SK-N-SH treated with all-trans-retinoic acid at 6 μM for 48 hours (cell line): ENCODE data around the gene ZNF618.
A peak's percentile ranks its signal among the peaks of the same experiment; 100 is the strongest.

Experiments used
- ATAC-seq: fragments of 200-7000 bp; cut with Tn5 transposase; 3 replicates; pipeline ENCODE4 v1.9.1; 2020; ENCODE audit warnings: mild to moderate bottlenecking, moderate library complexity
- ARNTL ChIP-seq: fragments of 450-650 bp; formaldehyde crosslinking; IDR thresholded peaks from 2 replicates; pipeline ENCODE4 v1.5.0; 2020; ENCODE audit warnings: low read depth, mild to moderate bottlenecking, moderate library complexity, borderline replicate concordance
- CSDC2 ChIP-seq: fragments of 250-450 bp; sonication (Bioruptor Pico); IDR thresholded peaks from 2 replicates; pipeline ENCODE4 v1.5.0; 2020; ENCODE audit warnings: mild to moderate bottlenecking, moderate library complexity
- ESRRG ChIP-seq: fragments of 250-450 bp; sonication (Bioruptor Pico); IDR thresholded peaks from 2 replicates; pipeline ENCODE4 v1.6.1; 2021; ENCODE audit warnings: mild to moderate bottlenecking
- GLIS3 ChIP-seq: fragments of 250-450 bp; sonication (Bioruptor Pico); IDR thresholded peaks from 2 replicates; pipeline ENCODE4 v1.5.0; 2020; ENCODE audit warnings: mild to moderate bottlenecking, moderate library complexity
- OSR1 ChIP-seq: fragments of 250-450 bp; sonication (Bioruptor Pico); IDR thresholded peaks from 2 replicates; pipeline ENCODE4 v1.8.0; 2022; ENCODE audit warnings: moderate library complexity, mild to moderate bottlenecking, inconsistent platforms
- PPARA ChIP-seq: fragments of 250-450 bp; sonication (Bioruptor Pico); IDR thresholded peaks from 2 replicates; pipeline ENCODE4 v1.5.0; 2020; ENCODE audit warnings: mild to moderate bottlenecking, borderline replicate concordance
- RARB ChIP-seq: fragments of 250-450 bp; sonication (Bioruptor Pico); IDR thresholded peaks from 2 replicates; pipeline ENCODE4 v1.8.0; 2021; ENCODE audit warnings: mild to moderate bottlenecking, moderate library complexity
- SNAI2 ChIP-seq: fragments of 250-450 bp; sonication (Bioruptor Pico); IDR thresholded peaks from 2 replicates; pipeline ENCODE4 v1.5.0; 2020; ENCODE audit warnings: mild to moderate bottlenecking, moderate library complexity
- TCF4 ChIP-seq: fragments of 250-450 bp; sonication (Bioruptor Pico); IDR thresholded peaks from 2 replicates; pipeline ENCODE4 v1.8.0; 2021; ENCODE audit warnings: mild to moderate bottlenecking, moderate library complexity, borderline replicate concordance
- TOX ChIP-seq: fragments of 250-450 bp; sonication (Bioruptor Pico); IDR thresholded peaks from 2 replicates; pipeline ENCODE4 v1.8.0; 2021; ENCODE audit warnings: mild to moderate bottlenecking, moderate library complexity, borderline replicate concordance
- ZFP30 ChIP-seq: fragments of 450-650 bp; formaldehyde crosslinking; IDR thresholded peaks from 2 replicates; pipeline ENCODE4 v1.5.0; 2022; ENCODE audit warnings: mild to moderate bottlenecking, moderate library complexity
- ZNF565 ChIP-seq: fragments of 450-650 bp; formaldehyde crosslinking; conservative IDR thresholded peaks from 2 replicates; pipeline ENCODE4 v1.5.0; 2020; ENCODE audit warnings: low read depth, mild to moderate bottlenecking, moderate library complexity
- ZNF70 ChIP-seq: fragments of 450-650 bp; formaldehyde crosslinking; IDR thresholded peaks from 2 replicates; pipeline ENCODE4 v1.5.0; 2020; ENCODE audit warnings: mild to moderate bottlenecking, moderate library complexity
- TF ChIP-seq, protein P1 (sequence below): fragments of 250-450 bp; sonication (Bioruptor Pico); IDR thresholded peaks from 2 replicates; pipeline ENCODE4 v1.8.0; 2021; ENCODE audit warnings: low read depth, mild to moderate bottlenecking, moderate library complexity, borderline replicate concordance
- TF ChIP-seq, protein P2 (sequence below): fragments of 250-450 bp; sonication (Bioruptor Pico); IDR thresholded peaks from 2 replicates; pipeline ENCODE4 v1.8.0; 2020; ENCODE audit warnings: mild to moderate bottlenecking, moderate library complexity, borderline replicate concordance
- TF ChIP-seq, protein P3 (sequence below): fragments of 250-450 bp; sonication (Bioruptor Pico); IDR thresholded peaks from 2 replicates; pipeline ENCODE4 v1.5.1; 2020; ENCODE audit warnings: low read depth, mild to moderate bottlenecking, moderate library complexity
- TF ChIP-seq, protein P4 (sequence below): fragments of 250-450 bp; sonication (Bioruptor Pico); IDR thresholded peaks from 2 replicates; pipeline ENCODE4 v1.5.0; 2020; ENCODE audit warnings: mild to moderate bottlenecking, moderate library complexity

The ZNF618 gene

DNA sequence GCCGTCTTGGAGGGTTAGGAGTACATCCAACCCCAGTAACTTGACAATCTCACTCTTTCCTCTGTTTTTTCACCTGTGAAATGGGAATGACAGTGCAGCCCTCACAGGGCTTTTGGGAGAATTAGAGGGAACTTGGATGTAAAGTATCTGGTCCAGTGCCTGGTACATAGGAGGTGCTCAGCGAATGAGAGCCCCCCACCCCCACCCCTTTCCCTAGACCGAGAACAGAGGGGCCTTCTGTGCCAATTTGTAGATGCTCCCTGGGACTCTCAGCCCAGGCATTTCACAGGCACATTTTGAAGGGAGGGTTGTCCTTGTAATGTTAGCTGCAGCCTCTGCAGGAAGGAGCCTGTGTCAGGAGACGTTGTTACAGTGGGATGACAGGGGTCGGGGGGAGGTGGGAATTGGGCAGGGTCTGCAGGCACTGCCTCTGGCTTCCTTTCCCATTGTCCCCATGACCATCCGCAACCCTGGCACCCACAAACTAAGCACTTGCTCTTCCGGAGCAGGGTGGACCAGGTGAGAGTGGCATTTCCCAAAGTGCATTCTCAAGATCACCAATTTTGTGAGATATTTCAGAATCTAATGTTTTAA, 155.0 kb downstream of the ZNF618 start:
- no peak for ATAC-seq
- TF ChIP-seq ZNF565 (CRISPR knock-in tag), result no peak
- TF ChIP-seq PPARA (CRISPR knock-in tag), result no peak
- no peak for TF ChIP-seq ESRRG (CRISPR knock-in tag)
- no peak for TF ChIP-seq ARNTL (CRISPR knock-in tag)
- TF ChIP-seq ZNF70 (CRISPR knock-in tag), result no peak
- TF ChIP-seq OSR1 (CRISPR knock-in tag), result no peak
- TF ChIP-seq ZFP30 (CRISPR knock-in tag), result no peak
- TF ChIP-seq, protein P1, sequence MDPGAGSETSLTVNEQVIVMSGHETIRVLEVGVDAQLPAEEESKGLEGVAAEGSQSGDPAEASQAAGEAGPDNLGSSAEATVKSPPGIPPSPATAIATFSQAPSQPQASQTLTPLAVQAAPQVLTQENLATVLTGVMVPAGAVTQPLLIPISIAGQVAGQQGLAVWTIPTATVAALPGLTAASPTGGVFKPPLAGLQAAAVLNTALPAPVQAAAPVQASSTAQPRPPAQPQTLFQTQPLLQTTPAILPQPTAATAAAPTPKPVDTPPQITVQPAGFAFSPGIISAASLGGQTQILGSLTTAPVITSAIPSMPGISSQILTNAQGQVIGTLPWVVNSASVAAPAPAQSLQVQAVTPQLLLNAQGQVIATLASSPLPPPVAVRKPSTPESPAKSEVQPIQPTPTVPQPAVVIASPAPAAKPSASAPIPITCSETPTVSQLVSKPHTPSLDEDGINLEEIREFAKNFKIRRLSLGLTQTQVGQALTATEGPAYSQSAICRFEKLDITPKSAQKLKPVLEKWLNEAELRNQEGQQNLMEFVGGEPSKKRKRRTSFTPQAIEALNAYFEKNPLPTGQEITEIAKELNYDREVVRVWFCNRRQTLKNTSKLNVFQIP (CRISPR knock-in tag), result no peak
- no peak for TF ChIP-seq CSDC2 (CRISPR knock-in tag)
- TF ChIP-seq GLIS3 (CRISPR knock-in tag), result no peak
- TF ChIP-seq, protein P2, sequence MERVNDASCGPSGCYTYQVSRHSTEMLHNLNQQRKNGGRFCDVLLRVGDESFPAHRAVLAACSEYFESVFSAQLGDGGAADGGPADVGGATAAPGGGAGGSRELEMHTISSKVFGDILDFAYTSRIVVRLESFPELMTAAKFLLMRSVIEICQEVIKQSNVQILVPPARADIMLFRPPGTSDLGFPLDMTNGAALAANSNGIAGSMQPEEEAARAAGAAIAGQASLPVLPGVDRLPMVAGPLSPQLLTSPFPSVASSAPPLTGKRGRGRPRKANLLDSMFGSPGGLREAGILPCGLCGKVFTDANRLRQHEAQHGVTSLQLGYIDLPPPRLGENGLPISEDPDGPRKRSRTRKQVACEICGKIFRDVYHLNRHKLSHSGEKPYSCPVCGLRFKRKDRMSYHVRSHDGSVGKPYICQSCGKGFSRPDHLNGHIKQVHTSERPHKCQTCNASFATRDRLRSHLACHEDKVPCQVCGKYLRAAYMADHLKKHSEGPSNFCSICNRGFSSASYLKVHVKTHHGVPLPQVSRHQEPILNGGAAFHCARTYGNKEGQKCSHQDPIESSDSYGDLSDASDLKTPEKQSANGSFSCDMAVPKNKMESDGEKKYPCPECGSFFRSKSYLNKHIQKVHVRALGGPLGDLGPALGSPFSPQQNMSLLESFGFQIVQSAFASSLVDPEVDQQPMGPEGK (CRISPR knock-in tag), result no peak
- TF ChIP-seq, all 23 proteins: peak for 0

DNA sequence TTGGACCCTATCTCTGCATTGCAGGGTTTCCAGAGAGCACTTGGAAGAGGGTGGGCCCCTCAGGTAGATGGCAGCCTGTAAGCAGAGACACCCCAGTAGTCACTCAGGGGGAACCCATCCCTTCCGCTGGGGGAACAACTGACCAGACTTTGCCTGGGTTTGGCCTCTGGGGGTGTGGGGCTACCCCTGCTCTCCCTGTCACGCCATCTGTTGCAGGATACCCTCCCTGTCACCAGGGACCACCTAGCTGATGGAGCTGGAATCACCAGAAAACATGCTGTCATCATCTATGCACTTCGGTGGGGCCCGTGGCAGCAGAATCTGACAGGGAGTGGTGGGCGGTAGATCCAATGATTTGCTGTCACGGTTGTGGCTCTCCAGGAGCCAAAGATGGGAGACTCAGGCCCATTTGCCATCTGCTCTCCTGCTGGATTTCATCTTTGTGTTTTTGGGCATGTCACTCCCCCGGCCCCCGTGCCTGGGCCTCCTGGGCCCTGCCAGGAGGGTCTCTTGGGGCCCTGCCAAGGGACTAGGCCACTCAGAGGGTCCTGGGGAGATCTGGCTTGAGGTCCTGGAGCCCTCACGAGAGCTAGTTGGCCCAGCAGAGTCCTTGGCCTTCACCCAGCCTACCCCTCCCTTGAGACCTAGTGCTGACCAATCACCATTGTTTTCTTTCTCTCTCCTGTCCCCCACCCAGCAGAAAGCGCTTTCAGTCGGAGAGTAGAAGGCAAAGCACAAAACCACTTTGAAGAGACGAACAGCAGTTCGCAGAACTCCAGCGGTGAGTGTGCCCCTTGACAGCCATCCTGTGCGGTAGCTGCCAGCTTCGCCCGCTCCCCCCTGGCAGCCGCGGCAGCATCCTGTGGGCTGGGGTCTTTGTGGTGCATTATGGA, 156.1 kb downstream of the ZNF618 start:
- no peak for TF ChIP-seq TOX (CRISPR knock-in tag)
- ATAC-seq, result no peak

DNA sequence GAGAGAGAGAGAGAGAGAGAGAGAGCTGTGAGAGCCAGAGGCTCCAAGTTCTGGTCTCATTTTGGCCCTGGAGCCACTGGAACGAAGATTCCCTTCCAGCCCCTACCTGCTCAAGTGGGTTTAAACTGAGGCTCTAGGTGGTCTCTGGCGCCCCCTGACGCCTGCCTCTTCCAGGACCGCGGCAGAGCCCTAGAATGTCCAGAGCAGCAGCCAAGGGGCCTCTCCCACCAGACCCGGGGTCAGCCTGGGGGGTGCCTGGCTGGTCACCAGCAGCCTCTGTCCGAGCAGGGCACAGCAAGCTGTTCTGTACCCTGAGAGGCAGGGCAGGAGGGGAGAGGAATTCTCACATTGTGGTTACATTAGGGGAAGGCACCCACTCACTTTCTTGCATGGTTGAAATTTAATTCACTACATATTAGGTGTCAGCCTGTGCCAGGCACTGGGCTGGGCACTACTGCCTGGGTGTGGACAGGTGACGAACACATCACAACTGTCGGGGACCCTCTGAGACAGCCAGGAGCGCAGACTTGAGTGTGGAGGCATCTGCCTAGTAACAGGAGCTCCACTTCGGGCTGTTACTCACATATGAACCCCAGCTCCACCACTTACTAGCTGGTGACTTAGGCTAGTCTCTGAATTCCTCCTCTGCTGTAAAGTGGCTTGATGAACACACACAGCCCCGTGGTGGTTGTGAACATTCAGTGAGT, 157.4 kb downstream of the ZNF618 start:
- ATAC-seq, result peak; percentile 82
- TF ChIP-seq PPARA (CRISPR knock-in tag), result no peak
- TF ChIP-seq RARB (CRISPR knock-in tag), result no peak
- no peak for TF ChIP-seq GLIS3 (CRISPR knock-in tag)
- TF ChIP-seq, protein P1 (CRISPR knock-in tag), result no peak
- no peak for TF ChIP-seq SNAI2 (CRISPR knock-in tag)
- TF ChIP-seq, protein P3, sequence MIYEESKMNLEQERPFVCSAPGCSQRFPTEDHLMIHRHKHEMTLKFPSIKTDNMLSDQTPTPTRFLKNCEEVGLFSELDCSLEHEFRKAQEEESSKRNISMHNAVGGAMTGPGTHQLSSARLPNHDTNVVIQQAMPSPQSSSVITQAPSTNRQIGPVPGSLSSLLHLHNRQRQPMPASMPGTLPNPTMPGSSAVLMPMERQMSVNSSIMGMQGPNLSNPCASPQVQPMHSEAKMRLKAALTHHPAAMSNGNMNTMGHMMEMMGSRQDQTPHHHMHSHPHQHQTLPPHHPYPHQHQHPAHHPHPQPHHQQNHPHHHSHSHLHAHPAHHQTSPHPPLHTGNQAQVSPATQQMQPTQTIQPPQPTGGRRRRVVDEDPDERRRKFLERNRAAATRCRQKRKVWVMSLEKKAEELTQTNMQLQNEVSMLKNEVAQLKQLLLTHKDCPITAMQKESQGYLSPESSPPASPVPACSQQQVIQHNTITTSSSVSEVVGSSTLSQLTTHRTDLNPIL (CRISPR knock-in tag), result no peak
- TF ChIP-seq ZFP30 (CRISPR knock-in tag), result no peak

DNA sequence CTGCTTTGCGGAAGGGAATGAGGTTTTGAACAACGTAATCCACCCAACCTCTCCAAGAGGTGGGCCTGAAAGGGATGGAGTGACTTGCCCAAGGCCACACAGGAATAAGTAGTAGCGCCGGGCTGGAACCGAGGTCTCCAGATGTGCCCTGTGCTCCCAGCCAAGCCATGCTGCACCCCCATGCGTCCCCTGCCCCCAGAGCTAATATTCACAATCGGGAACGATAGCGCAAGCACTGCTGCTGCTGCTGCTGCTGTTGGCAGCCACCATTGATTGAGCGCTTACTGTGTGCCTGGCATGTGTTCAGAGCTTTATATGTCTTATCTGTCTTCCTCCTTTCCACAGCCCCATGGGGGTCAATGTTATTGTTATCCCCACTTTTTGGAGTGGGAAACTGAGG, 158.1 kb downstream of the ZNF618 start:
- ATAC-seq, result no peak
- no peak for TF ChIP-seq TCF4 (CRISPR knock-in tag)
- TF ChIP-seq, protein P4, sequence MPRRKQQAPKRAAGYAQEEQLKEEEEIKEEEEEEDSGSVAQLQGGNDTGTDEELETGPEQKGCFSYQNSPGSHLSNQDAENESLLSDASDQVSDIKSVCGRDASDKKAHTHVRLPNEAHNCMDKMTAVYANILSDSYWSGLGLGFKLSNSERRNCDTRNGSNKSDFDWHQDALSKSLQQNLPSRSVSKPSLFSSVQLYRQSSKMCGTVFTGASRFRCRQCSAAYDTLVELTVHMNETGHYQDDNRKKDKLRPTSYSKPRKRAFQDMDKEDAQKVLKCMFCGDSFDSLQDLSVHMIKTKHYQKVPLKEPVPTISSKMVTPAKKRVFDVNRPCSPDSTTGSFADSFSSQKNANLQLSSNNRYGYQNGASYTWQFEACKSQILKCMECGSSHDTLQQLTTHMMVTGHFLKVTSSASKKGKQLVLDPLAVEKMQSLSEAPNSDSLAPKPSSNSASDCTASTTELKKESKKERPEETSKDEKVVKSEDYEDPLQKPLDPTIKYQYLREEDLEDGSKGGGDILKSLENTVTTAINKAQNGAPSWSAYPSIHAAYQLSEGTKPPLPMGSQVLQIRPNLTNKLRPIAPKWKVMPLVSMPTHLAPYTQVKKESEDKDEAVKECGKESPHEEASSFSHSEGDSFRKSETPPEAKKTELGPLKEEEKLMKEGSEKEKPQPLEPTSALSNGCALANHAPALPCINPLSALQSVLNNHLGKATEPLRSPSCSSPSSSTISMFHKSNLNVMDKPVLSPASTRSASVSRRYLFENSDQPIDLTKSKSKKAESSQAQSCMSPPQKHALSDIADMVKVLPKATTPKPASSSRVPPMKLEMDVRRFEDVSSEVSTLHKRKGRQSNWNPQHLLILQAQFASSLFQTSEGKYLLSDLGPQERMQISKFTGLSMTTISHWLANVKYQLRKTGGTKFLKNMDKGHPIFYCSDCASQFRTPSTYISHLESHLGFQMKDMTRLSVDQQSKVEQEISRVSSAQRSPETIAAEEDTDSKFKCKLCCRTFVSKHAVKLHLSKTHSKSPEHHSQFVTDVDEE (CRISPR knock-in tag), result no peak
- TF ChIP-seq, protein P2 (CRISPR knock-in tag), result no peak
